ENCODE data around the gene PPP1R15A.

GRCh38 chr19:48881741-48882657, 9.8 kb downstream of the PPP1R15A start:
- TF ChIP-seq ELF4 (CRISPR knock-in tag; IDR thresholded peaks at IDR 0.05; ENCODE audit: low read depth) (no peak), CTCF (IDR thresholded peaks at IDR 0.05) (no peak), CBFB (CRISPR knock-in tag; IDR thresholded peaks at IDR 0.05; ENCODE audit: low read depth) (no peak)
